ENCODE data around the gene RFFL.
"Not testable (repeated sequence)": the region's sequence is repeated elsewhere in the genome, so short reads cannot be mapped to it uniquely, and the experiment has no call there.

The RFFL gene

GRCh38 chr17:35063514-35064223 lies at the start of gene RFFL:
TSS of gene RFFL (minus strand) at chr17:35063707. CDS start at chr17:35026553, 37,154 bp downstream.
- peak; percentile 81 for DNase-seq

GRCh38 chr17:35110791-35111190 lies 47.3 kb upstream of the RFFL start:
- DNase-seq = not testable (repeated sequence)

- no peak for DNase-seq
Measured at GRCh38 chr17:35104844-35105450, 41.4 kb upstream of the RFFL start.

GRCh38 chr17:35103271-35103670 lies 39.8 kb upstream of the RFFL start:
- DNase-seq = no peak

- DNase-seq = no peak
Measured at GRCh38 chr17:35101725-35102124, 38.2 kb upstream of the RFFL start.

- no peak for DNase-seq
Measured at GRCh38 chr17:35101036-35101435, 37.5 kb upstream of the RFFL start.

- DNase-seq = no peak
Measured at GRCh38 chr17:35099908-35100307, 36.4 kb upstream of the RFFL start.

GRCh38 chr17:35097776-35098175 lies 34.3 kb upstream of the RFFL start:
- no peak for DNase-seq

- no peak for DNase-seq
Measured at GRCh38 chr17:35095741-35096140, 32.2 kb upstream of the RFFL start.

GRCh38 chr17:35094902-35095301 lies 31.4 kb upstream of the RFFL start:
- DNase-seq = no peak

- not testable (repeated sequence) for DNase-seq
Measured at GRCh38 chr17:35090707-35091106, 27.2 kb upstream of the RFFL start.

GRCh38 chr17:35089586-35090296 lies 26.2 kb upstream of the RFFL start:
- peak; percentile 76 for DNase-seq

- peak; percentile 88 for DNase-seq
Measured at GRCh38 chr17:35088881-35089585, 25.5 kb upstream of the RFFL start.

GRCh38 chr17:35088356-35088880 lies 24.9 kb upstream of the RFFL start:
- no peak for DNase-seq

GRCh38 chr17:35087731-35088355 lies 24.3 kb upstream of the RFFL start:
- peak; percentile 3 for DNase-seq

- DNase-seq = no peak
Measured at GRCh38 chr17:35086931-35087573, 23.5 kb upstream of the RFFL start.

GRCh38 chr17:35086164-35086563 lies 22.7 kb upstream of the RFFL start:
- no peak for DNase-seq

GRCh38 chr17:35084987-35085386 lies 21.5 kb upstream of the RFFL start:
- DNase-seq = no peak

- no peak for DNase-seq
Measured at GRCh38 chr17:35083071-35083470, 19.6 kb upstream of the RFFL start.

- DNase-seq = no peak
Measured at GRCh38 chr17:35082073-35082657, 18.7 kb upstream of the RFFL start.

- DNase-seq = no peak
Measured at GRCh38 chr17:35081638-35082037, 18.1 kb upstream of the RFFL start.

GRCh38 chr17:35080536-35080935 lies 17.0 kb upstream of the RFFL start:
- no peak for DNase-seq
